Large intestine (tissue), 3 donors: ENCODE data around the gene SRGAP1. TPM values are rescaled to one million over a fixed set of nuclear protein-coding genes. Genes with fewer than 3 reads are reported as not detected.
"Not testable (repeated sequence)": the region's sequence is repeated elsewhere in the genome, so short reads cannot be mapped to it uniquely, and the experiment has no call there.

ENCODE experiments used
- DNase-seq, 2 donors: peaks; one replicate each; pipeline versions ENCODE4 v3.0.0 to v3.0.0-alpha.2; 2013
- H3K27ac ChIP-seq: one replicate; pipeline ENCODE4 v1.5.1; 2013; ENCODE audit warnings: low read length
- H3K27me3 ChIP-seq: 2 replicates; pipeline ENCODE4 v1.6.1; 2013; ENCODE audit warnings: low read length; ENCODE audit not compliant: control insufficient read depth, insufficient read depth
- H3K36me3 ChIP-seq: 2 replicates; pipeline ENCODE4 v1.6.1; 2013; ENCODE audit warnings: low read length; ENCODE audit not compliant: control insufficient read depth, insufficient read depth
- H3K4me1 ChIP-seq: one replicate; pipeline ENCODE4 v1.6.1; 2013; ENCODE audit warnings: low read length; ENCODE audit not compliant: control insufficient read depth, insufficient read depth
- H3K4me3 ChIP-seq: one replicate; pipeline ENCODE4 v1.5.1; 2013; ENCODE audit warnings: low read length
- H3K9me3 ChIP-seq: one replicate; pipeline ENCODE4 v1.6.1; 2013; ENCODE audit warnings: mild to moderate bottlenecking, low read depth, low read length, moderate library complexity; ENCODE audit not compliant: control insufficient read depth
- WGBS: methylation state at CpG from one replicate; pipeline ENCODE4 v1.1.5; 2013; ENCODE audit warnings: low lambda C conversion rate; ENCODE audit not compliant: insufficient coverage; 5-methylcytosine and 5-hydroxymethylcytosine counted together
- polyA plus RNA-seq: library from polyadenylated mRNA; unstranded; fragments of 120-200 nt; gene quantifications from one replicate; pipeline ENCODE4 v1.2.1, GENCODE V29; 2013

SRGAP1 gene
- polyA plus RNA-seq, 1 donor = 8.6 TPM

GRCh38 chr12:64018524-64018923 is 174.0 kb downstream of the SRGAP1 start:
- Histone ChIP-seq H3K27ac (no peak overlapping the region), H3K4me3 (no peak overlapping the region), H3K9me3 (no peaks in the 10 kb centered on the region), H3K4me1 (no peaks in the 10 kb centered on the region), H3K27me3 (no peaks in the 10 kb centered on the region), H3K36me3 (peaks cover 3% of the 10 kb centered on the region)
- DNase-seq = no peak

GRCh38 chr12:64019101-64019500 is 174.6 kb downstream of the SRGAP1 start:
- Histone ChIP-seq H3K9me3 (no peaks in the 10 kb centered on the region), H3K27me3 (no peaks in the 10 kb centered on the region), H3K27ac (no peak overlapping the region), H3K4me3 (no peak overlapping the region), H3K4me1 (no peaks in the 10 kb centered on the region), H3K36me3 (peaks cover 3% of the 10 kb centered on the region)
- no CpG with 5 or more reads among the region's 2 CpGs for WGBS
- DNase-seq = no peak

- H3K27me3 ChIP-seq = no peaks in the 10 kb centered on the region
- no peak overlapping the region for H3K4me3 ChIP-seq
- no peak for DNase-seq
- H3K9me3 ChIP-seq = no peaks in the 10 kb centered on the region
- WGBS = 100% methylated on average over 1 of the region's 1 CpG
- H3K36me3 ChIP-seq = peaks cover 3% of the 10 kb centered on the region
- H3K27ac ChIP-seq = no peak overlapping the region
- H3K4me1 ChIP-seq = no peaks in the 10 kb centered on the region
These were observed 175.2 kb downstream of the SRGAP1 start for GRCh38 chr12:64019654-64020053.

- 100% methylated on average over 4 of the region's 9 CpGs for WGBS
- Histone ChIP-seq H3K9me3 (no peaks in the 10 kb centered on the region), H3K27ac (no peak overlapping the region), H3K4me1 (no peaks in the 10 kb centered on the region), H3K36me3 (no peaks in the 10 kb centered on the region), H3K27me3 (no peaks in the 10 kb centered on the region), H3K4me3 (no peak overlapping the region)
- no peak for DNase-seq
These were observed 180.9 kb downstream of the SRGAP1 start for GRCh38 chr12:64025174-64025958.

GRCh38 chr12:64027311-64027710 is 182.8 kb downstream of the SRGAP1 start:
- H3K9me3 ChIP-seq = no peaks in the 10 kb centered on the region
- DNase-seq = no peak
- 100% methylated on average over 1 of the region's 1 CpG for WGBS
- no peak overlapping the region for H3K27ac ChIP-seq
- H3K4me1 ChIP-seq = no peaks in the 10 kb centered on the region
- no peak overlapping the region for H3K4me3 ChIP-seq
- H3K36me3 ChIP-seq = no peaks in the 10 kb centered on the region
- H3K27me3 ChIP-seq = no peaks in the 10 kb centered on the region

- 93% methylated on average over 3 of the region's 5 CpGs for WGBS
- no peak overlapping the region for H3K27ac ChIP-seq
- H3K27me3 ChIP-seq = no peaks in the 10 kb centered on the region
- no peaks in the 10 kb centered on the region for H3K4me1 ChIP-seq
- no peak overlapping the region for H3K4me3 ChIP-seq
- H3K36me3 ChIP-seq = no peaks in the 10 kb centered on the region
- no peaks in the 10 kb centered on the region for H3K9me3 ChIP-seq
- DNase-seq = no peak
These were observed 184.0 kb downstream of the SRGAP1 start for GRCh38 chr12:64028541-64028940.

GRCh38 chr12:64029013-64029857 is 184.7 kb downstream of the SRGAP1 start:
- Histone ChIP-seq H3K9me3 (no peaks in the 10 kb centered on the region), H3K36me3 (no peaks in the 10 kb centered on the region), H3K27me3 (no peaks in the 10 kb centered on the region), H3K4me1 (no peaks in the 10 kb centered on the region), H3K4me3 (no peak overlapping the region), H3K27ac (no peak overlapping the region)
- 96% methylated on average over 4 of the region's 13 CpGs for WGBS
- DNase-seq = no peak

GRCh38 chr12:64030155-64030554 is 185.7 kb downstream of the SRGAP1 start:
- no peak for DNase-seq
- Histone ChIP-seq H3K36me3 (no peaks in the 10 kb centered on the region), H3K27ac (no peak overlapping the region), H3K9me3 (no peaks in the 10 kb centered on the region), H3K4me1 (no peaks in the 10 kb centered on the region), H3K4me3 (no peak overlapping the region), H3K27me3 (no peaks in the 10 kb centered on the region)

GRCh38 chr12:64034056-64034455 is 189.6 kb downstream of the SRGAP1 start:
- H3K36me3 ChIP-seq, H3K27ac ChIP-seq, H3K4me1 ChIP-seq, H3K27me3 ChIP-seq, DNase-seq, H3K9me3 ChIP-seq, H3K4me3 ChIP-seq: not testable (repeated sequence)
- WGBS = no CpG with 5 or more reads among the region's 2 CpGs

- no peak overlapping the region for H3K27ac ChIP-seq
- no peaks in the 10 kb centered on the region for H3K27me3 ChIP-seq
- H3K36me3 ChIP-seq = no peaks in the 10 kb centered on the region
- no peak for DNase-seq
- H3K9me3 ChIP-seq = no peaks in the 10 kb centered on the region
- H3K4me3 ChIP-seq = no peak overlapping the region
- peaks cover 8% of the 10 kb centered on the region for H3K4me1 ChIP-seq
These were observed 190.5 kb downstream of the SRGAP1 start for GRCh38 chr12:64034901-64035576.
